ENCODE measurements around the gene NASP. TPM values are rescaled to one million over a fixed set of nuclear protein-coding genes. Genes with fewer than 3 reads are reported as not detected.

NASP gene
- total and polyA plus RNA-seq, 2 donors (not counting 3 experiments of a cell fraction or from before 2014, with no cell fraction given), result 101 to 149 TPM

GRCh38 chr1:45619149-45619921 lies 35.5 kb downstream of the NASP start:
- H3K79me2 ChIP-seq (ENCODE audit: control insufficient read depth, insufficient read depth, low read length), result no peaks in the 10 kb centered on the region
- dilution Hi-C loops (cut with MboI; ENCODE audit: extremely low pct_ligation_motif_present, low sequenced_read_pairs) (no loop called here), intact Hi-C loops (cut with micrococcal nuclease) (loop anchor here (5.0 kb wide), 1 partner anchor 68 kb away; the partner anchor contains the start of genes GPBP1L1 and TMEM69)
- no peak overlapping the region for H2AFZ ChIP-seq (ENCODE audit: low read depth, low read length)
- no peak for TF ChIP-seq GATA2 (IDR thresholded peaks at IDR 0.05; ENCODE audit: insufficient read depth, insufficient read length, low read depth, low read length)
- no peak for TF ChIP-seq JUN (IDR thresholded peaks at IDR 0.05; ENCODE audit: borderline replicate concordance, insufficient read depth, insufficient read length, low read depth)
- TF ChIP-seq MAX (IDR thresholded peaks at IDR 0.05; ENCODE audit: insufficient read depth, insufficient read length), result no peak
- TF ChIP-seq CTCF (IDR thresholded peaks at IDR 0.05; ENCODE audit: extremely low read depth in 1 of 2, insufficient read depth in 1 of 2, low read depth in 1 of 2, low read length in 2 of 2), result no peak
- no peak for TF ChIP-seq MYC (IDR thresholded peaks at IDR 0.05; ENCODE audit: low read depth, low read length)
- TF ChIP-seq EZH2 (IDR thresholded peaks at IDR 0.05; ENCODE audit: borderline replicate concordance, low read depth, low read length, severe bottlenecking), result no peak
- TF ChIP-seq POLR2A (IDR thresholded peaks at IDR 0.05; ENCODE audit: low read depth, low read length), result no peak
- TF ChIP-seq FOS (IDR thresholded peaks at IDR 0.05; ENCODE audit: borderline replicate concordance, insufficient read depth, low read length), result no peak
- no peak for TF ChIP-seq POLR2AphosphoS5 (IDR thresholded peaks at IDR 0.05; ENCODE audit: insufficient read depth, low read depth, low read length)
- FAIRE-seq (peak; percentile 66), DNase-seq (ENCODE audit: low read depth, low spot score) (peak; percentile 31)
- no peak overlapping the region for H3K27ac ChIP-seq (ENCODE audit: insufficient read depth, low read depth, low read length)
- H3K4me1 ChIP-seq (ENCODE audit: control insufficient read depth, extremely low read depth, insufficient read depth, low read length), result peaks cover 55% of the 10 kb centered on the region
- no peaks in the 10 kb centered on the region for H3K9me1 ChIP-seq (replicated peaks; ENCODE audit: control insufficient read depth, extremely low read depth, insufficient read depth, low read length)
- CTCF ChIA-PET, result no interaction called here
- no peak overlapping the region for H3K9ac ChIP-seq (replicated peaks; ENCODE audit: extremely low read depth, insufficient read depth, low read length)
- no peaks in the 10 kb centered on the region for H3K9me3 ChIP-seq (replicated peaks; ENCODE audit: control insufficient read depth, insufficient read depth, low read length)
- no peak overlapping the region for H3K4me3 ChIP-seq (replicated peaks in 1 of 3; ENCODE audit: insufficient read depth in 1 of 3, low read depth in 1 of 3, low read length in 3 of 3)
- BruUV-seq (replicated peaks), result no TSS peak
- H3K36me3 ChIP-seq (ENCODE audit: control insufficient read depth in 2 of 2, extremely low read depth in 1 of 2, insufficient read depth in 2 of 2, low read length in 2 of 2), result peaks cover 6 to 28% of the 10 kb centered on the region in 2 experiments
- no peak overlapping the region for H3K4me2 ChIP-seq (ENCODE audit: insufficient read depth, low read length)
- H3K27me3 ChIP-seq (ENCODE audit: control insufficient read depth in 2 of 2, insufficient read depth in 2 of 2, low read length in 2 of 2), result no peaks in the 10 kb centered on the region
- no peaks in the 10 kb centered on the region for H4K20me1 ChIP-seq (replicated peaks; ENCODE audit: control insufficient read depth, extremely low read depth, insufficient read depth, low read length)
- POLR2A ChIA-PET, result no interaction called here

Data from endothelial cell of umbilical vein (primary cell).